ENCODE results near the gene ZNF511. TPM values are rescaled to one million over a fixed set of nuclear protein-coding genes. Genes with fewer than 3 reads are reported as not detected.

Gene ZNF511
- total RNA-seq, 1 experiment from 2014 or later = 49.0 TPM

DNA sequence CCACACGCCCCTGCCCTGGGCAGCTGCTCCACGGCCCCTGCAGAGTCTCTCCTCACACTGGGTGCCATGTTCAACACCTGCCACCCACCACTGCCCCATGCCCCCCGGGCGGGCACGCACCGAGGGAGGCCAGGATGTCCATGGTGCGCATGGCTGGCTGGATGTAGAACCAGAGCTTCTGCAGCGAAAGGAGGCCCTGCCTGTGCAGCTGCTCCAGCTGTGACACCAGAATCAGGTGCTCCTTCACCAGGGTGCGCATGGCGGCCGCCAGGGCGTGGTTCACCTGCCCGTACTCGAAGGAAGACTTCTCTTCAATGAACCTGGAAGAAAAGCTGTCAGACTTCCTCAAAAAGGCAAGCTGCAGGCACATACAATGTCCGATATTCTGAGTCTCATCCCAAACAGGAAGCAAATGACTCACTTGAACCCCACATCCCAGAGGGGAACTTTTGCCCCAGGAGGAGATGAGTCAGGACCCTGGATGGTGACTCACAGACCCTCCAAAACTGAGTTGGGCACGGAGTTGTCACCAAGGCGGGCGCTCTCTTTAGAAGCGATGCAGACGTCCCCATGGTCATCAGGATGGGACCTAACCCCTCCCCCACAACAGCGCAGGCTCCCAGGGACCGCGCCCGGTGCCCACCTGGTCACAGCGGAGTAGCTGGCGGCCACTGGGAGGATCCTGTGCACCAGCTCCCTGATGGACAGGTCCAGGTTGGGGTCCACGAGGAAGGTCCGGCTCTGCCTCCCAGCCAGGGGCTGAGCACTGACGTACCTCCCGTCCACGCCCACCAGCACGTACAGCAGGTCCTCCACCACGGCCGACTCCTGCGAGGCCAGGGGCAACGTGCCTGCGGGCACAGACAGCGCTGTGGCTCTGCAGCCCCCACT is 15.6 kb upstream of the ZNF511 start:
- H2AFZ ChIP-seq (ENCODE audit: low read depth, low read length, poor library complexity, severe bottlenecking) = no peak overlapping the region
- H3K9ac ChIP-seq (ENCODE audit: low read length) = no peak overlapping the region
- H3K27ac ChIP-seq (ENCODE audit: low read depth, low read length) = no peak overlapping the region
- RAD21 ChIA-PET (ENCODE audit: low non-redundant PET in 1 of 2, low total read pairs in 2 of 2, uncharacterized antibody in 2 of 2, unreplicated experiment in 2 of 2) = no interaction called here
- H3K27me3 ChIP-seq (ENCODE audit: insufficient read depth, low read length) = no peaks in the 10 kb centered on the region
- H3K4me1 ChIP-seq (ENCODE audit: control insufficient read depth in 1 of 2, insufficient read depth in 2 of 2, low read length in 2 of 2) = peaks cover 0 to 6% of the 10 kb centered on the region in 2 experiments; a peak in 1 of 4 replicates
- intact Hi-C loops (cut with micrococcal nuclease) = no loop called here
- no peaks in the 10 kb centered on the region; a peak in 1 of 4 replicates for H3K36me3 ChIP-seq (ENCODE audit: control insufficient read depth in 1 of 2, insufficient read depth in 2 of 2, low read length in 2 of 2)
- no peak overlapping the region for H3K4me2 ChIP-seq (ENCODE audit: low read length)
- TF ChIP-seq ZFX (IDR thresholded peaks at IDR 0.05) (no peak), CEBPB (IDR thresholded peaks at IDR 0.05; ENCODE audit: low read depth) (no peak), FOSL1 (IDR thresholded peaks at IDR 0.05; ENCODE audit: low read depth) (peak; percentile 30; the same call in 1 of the 2 replicates), POLR2AphosphoS5 (IDR thresholded peaks at IDR 0.05; ENCODE audit: low read depth, low read length) (no peak), SP1 (IDR thresholded peaks at IDR 0.05; ENCODE audit: low read depth) (no peak)
- no peaks in the 10 kb centered on the region for H3K9me2 ChIP-seq (ENCODE audit: insufficient read depth)
- H3K4me3 ChIP-seq (replicated peaks in 1 of 2; ENCODE audit: low read depth in 1 of 2, low read length in 2 of 2) = no peak overlapping the region
- CTCF ChIA-PET = no interaction called here
- H4K20me1 ChIP-seq (ENCODE audit: insufficient read depth) = no peaks in the 10 kb centered on the region
- H3K9me3 ChIP-seq (ENCODE audit: control insufficient read depth in 1 of 2, insufficient read depth in 1 of 2, low read depth in 1 of 2, low read length in 2 of 2) = no peaks in the 10 kb centered on the region
- no TSS peak for BruUV-seq (replicated peaks)
- POLR2A ChIA-PET = no interaction called here
- ATAC-seq (no peak), DNase-seq (ENCODE audit: low read depth, low spot score) (no peak)
- H3K79me2 ChIP-seq (ENCODE audit: insufficient read depth, low read length) = no peaks in the 10 kb centered on the region

DNA sequence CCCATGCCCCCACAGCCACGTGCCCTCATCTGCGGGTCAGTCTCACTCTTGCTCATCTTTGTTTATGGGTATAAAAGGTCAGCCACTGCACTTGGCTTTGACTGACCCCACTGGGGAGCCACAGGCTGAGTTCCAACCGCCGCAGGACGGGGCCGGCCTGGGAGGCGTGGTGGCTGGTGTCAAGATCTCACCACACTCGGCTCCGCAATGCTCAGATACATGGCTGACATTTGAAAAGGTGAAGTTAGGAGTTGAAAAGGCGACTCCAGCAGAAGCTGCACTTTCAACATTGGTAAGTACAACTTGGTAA is 14.9 kb upstream of the ZNF511 start:
- no TSS peak for BruUV-seq (replicated peaks)
- no peaks in the 10 kb centered on the region for H3K27me3 ChIP-seq (ENCODE audit: insufficient read depth, low read length)
- ChIA-PET CTCF (no interaction called here), RAD21 (ENCODE audit: low non-redundant PET in 1 of 2, low total read pairs in 2 of 2, uncharacterized antibody in 2 of 2, unreplicated experiment in 2 of 2) (no interaction called here), POLR2A (no interaction called here)
- H2AFZ ChIP-seq (ENCODE audit: low read depth, low read length, poor library complexity, severe bottlenecking) = no peak overlapping the region
- no peaks in the 10 kb centered on the region for H3K9me2 ChIP-seq (ENCODE audit: insufficient read depth)
- no peak for TF ChIP-seq ELF1 (IDR thresholded peaks at IDR 0.05; ENCODE audit: borderline replicate concordance, low read depth)
- H4K20me1 ChIP-seq (ENCODE audit: insufficient read depth) = no peaks in the 10 kb centered on the region
- no peak overlapping the region for H3K9ac ChIP-seq (ENCODE audit: low read length)
- no peak for ATAC-seq
- intact Hi-C loops (cut with micrococcal nuclease) = no loop called here
- H3K36me3 ChIP-seq (ENCODE audit: control insufficient read depth in 1 of 2, insufficient read depth in 2 of 2, low read length in 2 of 2) = no peaks in the 10 kb centered on the region; a peak in 1 of 4 replicates
- no peak overlapping the region for H3K4me2 ChIP-seq (ENCODE audit: low read length)
- peaks cover 0 to 6% of the 10 kb centered on the region in 2 experiments; a peak in 1 of 4 replicates for H3K4me1 ChIP-seq (ENCODE audit: control insufficient read depth in 1 of 2, insufficient read depth in 2 of 2, low read length in 2 of 2)
- H3K27ac ChIP-seq (ENCODE audit: low read depth, low read length) = no peak overlapping the region
- no peaks in the 10 kb centered on the region for H3K79me2 ChIP-seq (ENCODE audit: insufficient read depth, low read length)
- no peak for DNase-seq (ENCODE audit: low read depth, low spot score)
- H3K9me3 ChIP-seq (ENCODE audit: control insufficient read depth in 1 of 2, insufficient read depth in 1 of 2, low read depth in 1 of 2, low read length in 2 of 2) = no peaks in the 10 kb centered on the region
- H3K4me3 ChIP-seq (replicated peaks in 1 of 2; ENCODE audit: low read depth in 1 of 2, low read length in 2 of 2) = no peak overlapping the region

Measured in HCT116 (cell line).